GM19455 (cell line): Measurements from ENCODE around the gene NME7.

ENCODE experiments used
- ATAC-seq: cut with Tn5 transposase; IDR thresholded peaks from one replicate; pipeline ENCODE4 v1.9.1; 2021; ENCODE audit not compliant: unreplicated experiment

The NME7 gene

GRCh38 chr1:169163059-169163458 lies 204.5 kb downstream of the NME7 start:
- no peak for ATAC-seq

- ATAC-seq, result peak; percentile 82
These were observed 206.0 kb downstream of the NME7 start for GRCh38 chr1:169161496-169162194.

- ATAC-seq, result no peak
These were observed 206.6 kb downstream of the NME7 start for GRCh38 chr1:169160845-169161495.

DNA sequence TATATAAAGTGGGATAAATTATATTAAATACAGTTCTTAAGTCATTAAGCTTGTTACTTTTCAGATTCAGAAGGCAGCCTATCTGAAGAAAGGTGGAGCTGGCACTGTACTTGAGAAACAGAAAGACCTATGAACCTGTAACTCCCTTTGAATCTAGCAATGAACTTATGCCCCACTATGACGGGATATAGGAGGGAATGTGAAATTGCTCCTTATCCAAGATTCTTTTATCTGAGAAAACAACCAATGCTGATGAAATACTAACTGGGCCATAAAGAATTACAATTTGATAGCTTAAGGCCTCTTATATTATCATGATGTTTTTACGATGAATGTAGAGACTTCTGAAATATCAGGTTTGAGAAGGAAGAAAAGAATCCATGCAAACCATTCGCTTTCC lies 211.0 kb downstream of the NME7 start:
- no peak for ATAC-seq

DNA sequence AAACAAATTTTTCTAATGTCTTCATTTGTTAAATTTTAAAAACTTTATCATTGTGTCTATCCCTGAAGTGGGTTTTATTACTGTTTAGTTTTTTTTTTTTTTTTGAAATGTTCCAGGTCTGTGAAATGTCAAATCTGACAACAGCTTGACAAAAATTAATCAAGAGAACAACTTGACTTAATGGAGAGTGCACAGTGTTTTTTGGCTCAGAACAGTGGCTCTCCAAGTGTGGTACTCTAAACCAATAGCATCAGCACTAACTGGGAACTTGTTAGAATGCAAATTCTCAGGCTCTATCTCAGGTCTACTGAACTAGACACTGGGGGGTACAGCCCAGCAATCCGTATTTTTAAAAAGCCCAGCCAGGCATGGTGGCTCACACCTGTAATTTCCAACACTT lies 211.9 kb downstream of the NME7 start:
- ATAC-seq, result no peak

DNA sequence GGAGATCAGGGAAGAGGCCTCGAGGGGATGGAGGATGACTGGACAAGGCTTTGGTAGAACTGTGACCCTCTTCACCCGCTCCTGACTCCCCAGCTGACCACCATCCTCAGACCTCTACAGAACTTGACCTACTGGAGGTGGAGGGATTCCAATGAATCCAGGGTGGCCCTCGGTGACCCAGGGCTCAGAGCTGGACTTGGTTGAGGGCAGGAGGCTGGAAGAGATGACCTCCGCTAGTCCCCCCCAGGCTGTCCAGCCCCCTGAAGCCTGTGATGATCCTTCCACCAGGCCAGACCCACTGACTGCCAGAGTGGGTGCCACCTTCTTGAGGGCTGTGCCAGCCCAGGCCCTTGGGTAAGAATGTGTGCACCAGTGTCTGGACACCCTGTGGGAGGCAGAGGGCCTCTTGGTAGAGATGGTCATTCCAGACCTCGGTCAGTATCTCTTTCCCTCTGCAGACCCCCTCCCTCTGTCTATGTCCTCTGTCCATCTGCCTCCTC lies 216.2 kb downstream of the NME7 start:
- no peak for ATAC-seq

GRCh38 chr1:169150641-169151337 lies 216.8 kb downstream of the NME7 start:
- no peak for ATAC-seq

DNA sequence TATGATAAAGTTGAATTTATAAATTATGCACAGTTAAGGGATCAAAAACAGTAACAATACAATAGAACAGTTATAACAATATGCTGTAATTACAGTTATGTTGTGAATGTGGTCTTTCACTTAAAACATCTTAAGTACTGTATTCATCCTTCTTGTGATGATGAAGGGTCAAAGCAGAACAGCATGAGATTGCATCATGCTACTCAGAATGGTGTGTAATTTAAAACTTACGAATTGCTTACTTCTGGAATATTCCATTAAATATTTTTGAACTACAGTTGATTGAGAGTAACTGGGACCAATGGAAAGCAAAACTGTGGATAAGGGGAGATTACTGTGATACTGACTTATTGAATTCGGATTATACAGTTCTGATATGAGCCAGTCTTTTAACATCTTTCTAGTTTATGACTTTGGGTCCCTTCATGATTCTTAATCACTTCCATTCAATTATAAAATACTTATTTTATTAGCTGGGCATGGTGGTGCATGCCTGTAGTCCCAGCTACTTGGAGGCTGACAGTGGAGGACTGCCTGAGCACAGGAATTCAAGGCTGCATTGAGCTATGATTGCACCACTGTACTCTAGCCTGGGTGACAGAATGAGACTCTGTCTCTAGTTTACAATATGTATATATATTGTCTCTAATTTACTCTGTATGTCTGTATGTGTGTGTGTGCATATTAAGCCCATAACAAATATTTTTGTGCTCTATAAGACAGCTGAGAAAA lies 217.9 kb downstream of the NME7 start:
- no peak for ATAC-seq

DNA sequence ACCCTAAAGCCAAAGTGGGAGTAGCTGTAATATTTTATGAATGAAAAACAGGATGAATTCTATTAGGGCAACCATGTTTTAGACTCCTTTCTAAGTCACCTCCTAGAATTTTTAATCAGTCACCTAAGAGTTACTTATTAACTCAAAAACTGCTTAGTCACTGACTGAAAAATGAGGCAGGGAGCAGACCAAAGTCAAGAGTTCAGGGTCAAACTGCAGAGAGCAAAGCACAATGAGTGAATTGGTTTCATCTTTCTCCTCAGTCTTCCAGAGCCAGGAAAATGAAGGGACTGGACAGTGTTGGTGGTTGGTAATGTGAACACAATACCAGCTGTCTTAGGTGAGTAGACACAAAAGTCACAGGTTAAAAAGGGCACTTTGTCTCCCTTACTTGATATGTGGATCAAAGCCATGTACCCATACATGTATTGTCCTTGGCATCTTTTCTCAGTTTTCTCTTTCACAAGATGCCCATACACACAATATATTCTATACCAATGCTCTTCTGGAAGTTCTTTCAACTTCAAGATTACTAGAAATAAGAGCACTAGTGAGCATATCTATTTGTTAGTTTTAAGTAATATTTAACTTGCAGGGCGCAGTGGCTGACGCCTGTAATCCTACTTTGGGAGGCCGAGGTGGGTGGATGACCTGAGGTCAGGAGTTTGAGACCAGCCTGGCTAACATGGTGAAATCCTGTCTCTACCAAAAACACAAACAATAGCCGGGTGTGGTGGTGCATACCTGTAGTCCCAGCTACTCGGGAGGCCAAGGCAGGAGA lies 218.9 kb downstream of the NME7 start:
- no peak for ATAC-seq

DNA sequence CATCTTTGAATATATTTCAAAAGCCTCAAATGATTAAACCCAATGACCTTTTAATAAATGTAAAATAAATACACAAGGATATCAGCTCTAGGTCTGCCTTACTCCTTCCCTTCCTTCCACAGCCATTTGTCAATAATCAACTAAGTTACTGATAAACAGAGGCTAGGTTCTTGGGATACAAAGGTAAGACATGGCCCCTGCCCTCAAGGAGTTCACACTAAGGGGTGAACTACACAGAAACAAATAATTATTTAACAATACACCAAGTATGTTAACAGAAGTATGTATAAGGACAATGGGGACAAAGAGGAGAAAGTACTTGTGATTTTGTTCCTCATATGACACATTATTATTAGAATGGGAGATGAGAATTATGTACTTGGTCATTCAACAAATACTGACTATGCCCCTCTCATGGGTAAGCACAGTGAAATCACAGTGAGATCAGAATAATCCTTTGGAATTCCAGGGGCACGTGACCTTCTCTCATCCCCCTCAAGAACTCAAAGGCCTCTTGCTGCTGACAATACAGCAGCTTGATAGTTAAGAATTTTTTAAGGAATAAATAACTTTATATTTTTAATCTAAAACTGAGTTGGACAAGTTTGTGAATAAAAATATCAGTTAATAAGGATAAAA lies 220.9 kb downstream of the NME7 start:
- no peak for ATAC-seq

DNA sequence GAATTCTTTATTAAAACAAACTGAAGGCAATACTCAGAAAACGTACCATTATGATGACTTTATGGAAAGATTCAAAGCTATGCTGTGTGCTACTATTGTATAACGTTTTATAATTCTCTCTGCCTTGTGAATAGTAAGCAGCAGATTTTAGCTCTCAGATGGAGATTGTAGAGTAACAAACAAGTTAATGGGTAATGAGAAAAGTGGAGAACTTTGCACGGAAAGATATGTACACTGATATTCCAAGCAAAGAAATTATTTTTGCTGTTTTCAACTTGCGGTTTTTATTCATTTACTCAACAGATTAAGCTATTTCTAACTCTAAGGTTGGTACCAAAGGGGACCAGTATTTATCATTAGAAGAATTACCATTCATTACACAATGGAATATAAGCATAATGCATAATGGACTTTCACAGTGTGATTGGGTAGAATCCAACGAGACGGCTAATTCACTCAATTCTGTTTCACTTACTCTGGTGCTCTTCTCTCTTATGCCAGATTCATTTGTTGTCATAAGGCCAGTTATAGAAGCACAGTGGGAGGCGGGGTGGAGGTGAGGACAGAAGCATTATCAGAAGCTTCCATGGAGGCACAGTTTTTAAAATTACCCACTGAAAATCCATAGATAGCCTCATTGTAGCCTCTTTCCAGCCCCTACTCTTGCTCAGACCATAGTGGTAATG lies 222.5 kb downstream of the NME7 start:
- no peak for ATAC-seq

DNA sequence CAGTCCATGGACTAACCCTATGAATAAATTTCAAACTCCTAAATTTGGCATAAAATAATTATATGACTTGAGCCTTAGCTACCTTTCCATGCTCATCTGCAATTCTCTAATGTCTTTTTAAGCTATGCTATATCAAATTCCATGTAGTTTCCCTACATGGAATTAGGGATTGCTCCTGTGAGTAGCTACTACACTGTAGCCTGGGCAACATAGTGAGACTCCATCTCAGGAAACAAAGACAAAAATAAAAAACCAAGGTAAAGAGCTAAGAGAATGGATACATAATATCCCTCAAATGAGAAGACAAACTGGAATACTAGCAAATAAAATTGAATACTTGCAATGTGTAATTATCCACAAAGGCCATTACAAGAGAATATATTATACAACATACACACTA lies 223.6 kb downstream of the NME7 start:
- ATAC-seq, result no peak

DNA sequence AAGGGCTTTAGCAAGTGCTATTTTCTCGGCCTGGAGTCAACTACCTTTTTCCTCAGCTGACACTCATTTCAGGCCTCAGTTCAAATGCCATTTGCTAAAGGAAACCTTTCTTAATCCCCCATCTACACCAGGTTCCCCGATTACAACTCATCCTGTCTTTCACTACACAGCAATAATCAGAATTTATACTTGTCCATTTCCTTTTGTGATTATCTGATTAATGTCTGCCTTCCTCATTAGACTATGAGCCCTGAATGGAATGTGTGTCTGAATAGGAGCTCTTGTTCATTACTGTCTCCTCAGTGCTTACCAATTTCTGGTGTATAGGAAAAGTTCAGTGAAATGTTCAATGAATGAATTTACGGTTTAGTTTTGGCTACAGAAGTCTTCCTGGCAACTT lies 224.3 kb downstream of the NME7 start:
- no peak for ATAC-seq

- no peak for ATAC-seq
These were observed 225.5 kb downstream of the NME7 start for GRCh38 chr1:169142129-169142528.

- no peak for ATAC-seq
These were observed 226.2 kb downstream of the NME7 start for GRCh38 chr1:169141356-169141755.

- ATAC-seq, result peak; percentile 91
These were observed 228.5 kb downstream of the NME7 start for GRCh38 chr1:169138866-169139670.

GRCh38 chr1:169137357-169137756 lies 230.2 kb downstream of the NME7 start:
- no peak for ATAC-seq

GRCh38 chr1:169133801-169134502 lies 233.6 kb downstream of the NME7 start:
- ATAC-seq, result no peak
